ENCODE results near the gene IGSF22.
"Not testable (repeated sequence)": the region's sequence is repeated elsewhere in the genome, so short reads cannot be mapped to it uniquely, and the experiment has no call there.

GRCh38 chr11:18665353-18665872, 60.6 kb downstream of the IGSF22 start:
- not testable (repeated sequence) for TF ChIP-seq CTCF, MAX, MYC (IDR thresholded peaks at IDR 0.05; ENCODE audit: low read depth, low read length)
